Activated CD4-positive, alpha-beta T cell treated with anti-CD3 and anti-CD28 coated beads, Interleukin-10, Interleukin-2, amounts not matched to agents 100 ng/mL and 50 ng/mL, durations not matched to agents 16 hours and 8 hours (primary cell): ENCODE measurements around the gene FAM217B.

Source experiments
- DNase-seq: peaks from one replicate; pipeline ENCODE4 v3.0.0-alpha.2; 2020

FAM217B gene

DNA sequence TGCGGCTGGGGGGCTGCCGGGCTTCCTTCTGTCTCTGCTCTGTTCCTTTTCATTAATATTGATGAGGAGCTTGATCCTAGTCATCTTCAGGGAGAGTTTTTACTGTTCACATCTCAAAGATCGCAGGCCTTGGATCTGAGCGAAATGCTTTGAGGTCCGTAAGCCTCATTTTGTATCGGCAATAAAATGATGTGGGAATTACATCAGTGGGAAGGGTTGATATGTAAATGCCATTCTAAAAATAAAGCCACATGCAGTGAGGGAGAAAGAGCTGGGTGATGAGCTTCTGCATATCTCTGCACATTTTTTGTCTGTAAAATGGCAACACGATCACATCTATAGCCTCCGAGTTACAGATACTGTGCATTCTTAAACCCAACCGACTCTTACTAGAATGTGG is 42.9 kb downstream of the FAM217B start:
- no peak for DNase-seq

DNA sequence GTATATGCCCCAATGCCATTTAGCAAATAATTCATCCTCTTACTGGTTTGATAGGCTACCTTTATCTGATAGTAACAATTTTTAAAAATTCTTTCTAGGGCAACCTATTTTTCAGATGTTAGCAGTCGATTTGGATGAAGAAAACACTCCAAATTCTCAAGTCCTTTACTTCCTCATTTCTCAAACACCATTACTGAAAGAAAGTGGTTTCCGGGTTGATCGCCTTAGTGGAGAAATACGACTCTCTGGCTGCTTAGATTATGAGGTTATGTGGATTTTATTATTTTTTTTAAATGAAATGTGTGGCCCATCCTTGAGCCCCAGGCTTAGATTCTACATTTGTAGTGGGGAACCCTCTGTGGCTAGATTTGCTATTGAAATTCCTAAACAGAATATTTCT is 44.4 kb downstream of the FAM217B start:
- DNase-seq: no peak

DNA sequence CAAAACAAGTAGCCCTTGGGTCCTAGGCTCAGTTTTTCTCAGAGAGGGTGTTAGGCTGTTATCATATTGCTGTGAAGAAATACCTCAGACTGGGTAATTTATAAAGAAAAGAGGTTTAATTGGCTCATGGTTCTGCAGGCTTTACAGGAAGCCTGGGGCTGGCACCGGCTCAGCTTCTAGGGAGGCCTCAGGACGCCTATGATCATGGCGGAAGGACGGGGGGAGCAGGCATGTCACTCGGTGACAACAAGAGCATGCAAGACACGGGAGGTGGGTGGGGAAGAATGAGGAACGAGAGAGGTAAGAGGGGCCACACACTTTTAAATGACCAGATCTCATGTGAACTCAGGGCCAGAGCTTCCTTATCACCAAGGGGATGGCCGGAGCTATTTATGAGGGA is 45.0 kb downstream of the FAM217B start:
- no peak for DNase-seq

DNA sequence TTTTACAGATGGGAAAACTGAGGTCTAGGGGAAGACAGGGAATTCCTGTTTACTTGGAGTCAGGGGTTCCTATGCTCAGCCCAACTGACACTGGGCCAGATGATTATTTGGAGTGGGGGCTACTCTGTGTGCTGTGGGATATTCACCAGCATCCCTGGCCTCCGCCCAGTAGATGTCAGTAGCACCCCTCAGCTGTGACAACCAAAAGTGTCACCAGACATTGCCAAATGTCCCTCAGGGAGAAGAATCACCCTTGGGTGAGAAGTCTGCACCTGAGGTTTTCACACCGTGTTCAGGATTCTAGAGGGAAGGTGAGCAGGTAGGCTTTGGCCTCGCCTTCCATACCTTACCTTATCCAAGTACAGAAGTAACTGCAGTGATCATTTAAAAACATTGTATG is 45.7 kb downstream of the FAM217B start:
- peak; percentile 39 for DNase-seq

DNA sequence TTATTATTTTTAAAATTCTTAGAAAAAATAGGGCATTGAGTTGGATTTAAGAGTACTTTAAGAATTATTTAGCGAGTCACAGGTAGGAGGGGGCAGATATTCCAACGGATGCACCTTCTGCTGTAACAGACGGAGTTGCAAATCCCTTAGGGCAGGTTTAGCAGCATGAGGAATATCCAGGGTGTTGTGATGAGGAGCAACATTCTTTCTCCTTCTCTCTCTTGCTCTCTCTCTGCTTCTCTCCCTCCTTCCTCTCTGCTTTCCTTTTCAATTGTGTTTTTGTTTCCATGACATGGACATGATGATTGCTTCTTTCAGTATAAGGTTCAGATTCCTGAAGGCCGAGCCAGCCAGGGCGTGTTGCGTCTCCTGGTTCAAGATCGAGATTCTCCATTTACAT is 46.9 kb downstream of the FAM217B start:
- no peak for DNase-seq

DNA sequence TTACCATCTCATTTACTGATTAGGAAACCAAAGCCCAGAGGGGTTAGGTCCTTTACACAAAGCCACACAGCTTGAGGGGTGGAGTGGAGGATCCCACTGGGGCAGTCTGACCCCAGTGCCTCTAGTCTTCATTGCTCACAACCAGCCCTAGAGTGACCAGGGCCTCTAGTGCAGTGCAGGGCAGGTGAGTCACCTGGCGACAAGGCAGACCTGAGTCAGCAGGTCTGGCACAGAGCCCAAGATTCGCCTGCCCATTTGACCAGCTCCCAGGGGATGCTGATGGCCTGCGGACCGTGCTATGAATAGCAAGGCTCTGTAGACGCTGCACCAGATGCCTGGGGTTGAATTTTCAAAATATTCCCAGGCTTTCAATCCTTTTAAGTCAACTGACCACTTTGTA is 48.0 kb downstream of the FAM217B start:
- no peak for DNase-seq

DNA sequence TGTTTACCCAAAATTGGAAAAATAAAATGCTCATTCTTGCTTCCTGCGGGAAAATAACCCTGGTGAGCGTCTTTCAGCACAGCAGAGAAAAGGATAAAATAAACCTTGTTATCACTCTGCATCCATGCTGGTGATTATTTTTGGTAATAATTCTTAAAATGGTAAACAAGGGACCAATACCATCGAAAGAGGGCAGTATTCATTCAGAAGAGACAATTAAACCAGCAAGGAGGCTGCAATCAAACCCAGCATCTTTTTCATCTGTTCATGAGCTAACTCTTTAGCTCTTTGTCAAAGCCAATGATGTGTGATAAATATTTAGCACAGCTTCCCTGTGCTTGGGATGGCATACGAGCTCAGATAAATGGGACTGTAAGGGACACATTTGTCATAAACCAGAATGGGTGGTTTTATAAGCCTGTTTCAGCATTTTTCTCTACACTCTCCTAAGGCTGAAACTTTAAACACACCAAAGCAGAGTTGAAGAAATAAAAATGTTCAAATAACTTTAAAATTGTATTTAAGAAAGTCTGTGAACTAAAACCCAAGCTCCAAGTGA is 52.4 kb downstream of the FAM217B start:
- no peak for DNase-seq

DNA sequence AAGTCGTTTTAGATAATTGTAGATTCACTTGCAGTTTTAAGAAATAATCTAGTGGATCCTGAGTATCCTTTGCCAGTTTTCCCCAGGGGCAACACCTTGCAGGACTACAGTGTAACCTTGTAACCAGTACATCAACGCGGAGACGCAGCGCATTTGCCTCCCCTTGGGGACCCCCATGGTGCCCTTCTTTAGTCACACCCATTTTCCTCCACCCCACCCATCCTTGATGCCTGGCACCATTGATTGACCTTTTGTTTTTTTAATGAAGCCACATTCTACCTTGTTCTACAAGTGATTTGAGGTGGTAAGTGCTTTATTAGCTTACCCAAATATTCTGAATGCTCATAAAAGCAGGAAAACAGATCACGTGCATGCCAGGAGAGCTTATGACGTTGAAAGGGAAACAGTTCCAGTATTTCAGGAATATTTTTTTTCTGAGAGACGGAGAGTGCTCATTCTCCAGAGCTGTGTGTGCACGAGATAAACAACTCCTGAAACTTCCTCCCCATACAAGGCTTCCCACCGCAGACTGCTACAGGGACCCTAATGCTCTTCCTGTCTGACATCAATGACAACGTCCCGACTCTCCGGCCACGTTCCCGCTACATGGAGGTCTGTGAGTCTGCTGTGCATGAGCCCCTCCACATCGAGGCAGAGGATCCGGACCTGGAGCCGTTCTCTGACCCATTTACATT is 53.7 kb downstream of the FAM217B start:
- DNase-seq: no peak

DNA sequence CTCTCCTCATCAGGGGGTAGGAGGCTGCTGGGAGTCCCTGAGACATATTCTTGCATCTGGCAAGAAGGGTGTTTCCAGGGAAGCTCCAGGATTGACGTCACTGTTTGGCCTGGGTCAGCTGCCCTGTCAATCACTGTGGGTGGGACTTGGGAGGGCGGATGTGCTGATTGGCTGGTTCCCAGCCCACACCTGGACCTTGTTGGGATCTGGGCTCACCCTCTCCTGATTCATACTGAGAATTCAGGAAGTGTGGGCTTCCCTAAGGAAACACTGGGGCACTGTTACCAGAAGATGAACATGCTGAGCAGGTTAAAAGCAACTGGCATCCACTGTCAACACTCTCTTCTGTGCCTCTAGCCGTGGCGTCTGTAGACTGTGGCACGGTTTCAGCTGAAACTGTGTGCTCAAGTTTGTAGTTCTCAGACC is 54.5 kb downstream of the FAM217B start:
- no peak for DNase-seq

DNA sequence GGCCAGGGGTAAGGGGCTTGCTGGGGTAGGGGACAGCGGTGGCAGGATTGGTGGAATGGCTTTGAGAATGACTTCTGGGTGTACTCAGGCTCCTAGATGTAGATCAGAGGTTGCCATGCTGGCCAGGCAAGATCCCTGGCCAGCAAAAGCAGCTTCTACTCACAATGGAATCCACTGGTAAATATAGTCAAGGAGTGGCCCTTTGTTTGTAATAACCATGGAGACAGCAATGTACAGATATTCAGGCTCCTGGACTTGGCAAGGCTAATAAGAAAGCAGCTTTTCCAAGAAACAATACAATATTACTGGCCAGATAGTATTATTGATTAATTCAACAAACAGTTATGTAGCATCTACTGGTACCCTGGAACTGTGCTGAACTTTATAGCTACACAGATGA is 55.9 kb downstream of the FAM217B start:
- DNase-seq: no peak

DNA sequence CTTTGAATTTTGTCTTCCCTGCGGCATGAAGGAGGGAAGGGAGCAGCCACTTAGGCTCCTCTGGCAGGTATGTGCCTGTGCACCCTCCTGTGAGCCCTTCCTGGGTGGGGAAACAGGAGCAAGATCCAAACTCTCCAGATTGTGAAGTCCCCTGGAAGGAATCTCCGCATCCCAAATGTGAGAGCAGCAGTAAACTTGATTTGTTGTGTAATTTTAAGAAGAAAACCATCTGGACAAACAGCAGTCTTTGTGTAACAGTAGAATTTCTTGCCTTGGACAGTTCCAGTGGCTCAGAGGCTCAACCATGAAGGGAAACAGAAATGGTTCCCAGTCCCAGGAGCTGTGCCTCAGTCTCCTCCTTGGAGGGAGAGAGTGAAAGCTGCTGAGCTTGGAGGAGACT is 57.7 kb downstream of the FAM217B start:
- no peak for DNase-seq
